Loucy (cell line): ENCODE results near the gene SDC3.

Source experiments
- H2AFZ ChIP-seq: fragments of 200-600 bp; sonication (generic); 2 replicates; pipeline ENCODE4 v1.6.0; 2016; ENCODE audit warnings: antibody characterized with exemption, mild to moderate bottlenecking, low read length, moderate library complexity
- H3F3A ChIP-seq: fragments of 200-600 bp; 2 replicates; pipeline ENCODE4 v1.6.0; 2016; ENCODE audit warnings: antibody characterized with exemption, low read depth, mild to moderate bottlenecking
- H3K27me3 ChIP-seq: fragments of 200-600 bp; sonication (generic); 2 replicates; pipeline ENCODE4 v1.6.1; 2014; ENCODE audit warnings: low read length, mild to moderate bottlenecking; ENCODE audit not compliant: insufficient read depth, poor library complexity, severe bottlenecking
- H3K36me3 ChIP-seq: fragments of 200-600 bp; sonication (generic); 2 replicates; pipeline ENCODE4 v1.6.1; 2016; ENCODE audit warnings: low read length; ENCODE audit not compliant: insufficient read depth
- H3K4me1 ChIP-seq: fragments of 200-600 bp; sonication (generic); 2 replicates; pipeline ENCODE4 v1.5.1; 2014; ENCODE audit warnings: low read length, mild to moderate bottlenecking; ENCODE audit not compliant: insufficient read depth, poor library complexity, severe bottlenecking
- H3K4me2 ChIP-seq: fragments of 200-600 bp; sonication (generic); 2 replicates; pipeline ENCODE4 v1.6.0; 2014; ENCODE audit warnings: antibody characterized with exemption, low read length, low read depth, mild to moderate bottlenecking; ENCODE audit not compliant: poor library complexity, severe bottlenecking
- H3K4me3 ChIP-seq: fragments of 200-600 bp; sonication (generic); 2 replicates; pipeline ENCODE4 v1.5.1; 2014; ENCODE audit warnings: low read length, mild to moderate bottlenecking, mixed read lengths; ENCODE audit not compliant: poor library complexity, severe bottlenecking
- H3K79me2 ChIP-seq: fragments of 200-600 bp; sonication (generic); 2 replicates; pipeline ENCODE4 v1.6.1; 2014; ENCODE audit warnings: low read length; ENCODE audit not compliant: insufficient read depth
- H3K9ac ChIP-seq: fragments of 200-600 bp; sonication (generic); 2 replicates; pipeline ENCODE4 v1.6.0; 2014; ENCODE audit warnings: mild to moderate bottlenecking, low read depth, low read length, moderate library complexity; ENCODE audit not compliant: poor library complexity, severe bottlenecking
- H3K9me2 ChIP-seq: fragments of 200-600 bp; sonication (generic); replicated peaks from 2 replicates; pipeline ENCODE4 v1.6.1; 2016; ENCODE audit warnings: low read depth, low read length, mixed read lengths
- H3K9me3 ChIP-seq: fragments of 200-600 bp; sonication (generic); 2 replicates; pipeline ENCODE4 v1.6.1; 2014; ENCODE audit warnings: mild to moderate bottlenecking, antibody characterized with exemption, low read length, low read depth; ENCODE audit not compliant: insufficient read depth
- H4K20me1 ChIP-seq: fragments of 200-600 bp; sonication (generic); 2 replicates; pipeline ENCODE4 v1.6.0; 2014; ENCODE audit warnings: antibody characterized with exemption, low read length, mild to moderate bottlenecking; ENCODE audit not compliant: insufficient read depth, poor library complexity, severe bottlenecking
- CTCF ChIP-seq: fragments of 200-600 bp; sonication (generic); conservative IDR thresholded peaks from 2 replicates; pipeline ENCODE4 v1.5.1; 2014; ENCODE audit warnings: mild to moderate bottlenecking, antibody characterized with exemption, low read length
- EZH2phosphoT487 ChIP-seq: fragments of 200-600 bp; IDR thresholded peaks from 2 replicates; pipeline ENCODE4 v1.6.1; 2018; ENCODE audit warnings: antibody characterized with exemption, mild to moderate bottlenecking, moderate library complexity, borderline replicate concordance

SDC3 gene

GRCh38 chr1:30928789-30929134, 20.2 kb upstream of the SDC3 start:
- TF ChIP-seq EZH2phosphoT487 (no peak), CTCF (no peak)
- Histone ChIP-seq H3F3A (no peaks in the 10 kb centered on the region), H3K4me1 (peaks cover 6% of the 10 kb centered on the region), H3K27me3 (no peaks in the 10 kb centered on the region), H3K9me3 (no peaks in the 10 kb centered on the region), H3K9ac (no peak overlapping the region), H3K36me3 (peaks cover 25% of the 10 kb centered on the region; the same call in 1 of the 2 replicates), H3K79me2 (no peaks in the 10 kb centered on the region), H3K9me2 (no peaks in the 10 kb centered on the region), H4K20me1 (no peaks in the 10 kb centered on the region), H3K4me2 (no peak overlapping the region), H3K4me3 (no peak overlapping the region), H2AFZ (no peak overlapping the region)

GRCh38 chr1:30928171-30928570, 19.6 kb upstream of the SDC3 start:
- no peaks in the 10 kb centered on the region for H3K9me3 ChIP-seq
- TF ChIP-seq CTCF (no peak), EZH2phosphoT487 (no peak)
- H3K9ac ChIP-seq, result no peak overlapping the region
- H2AFZ ChIP-seq, result no peak overlapping the region
- H4K20me1 ChIP-seq, result no peaks in the 10 kb centered on the region
- no peaks in the 10 kb centered on the region for H3K79me2 ChIP-seq
- H3K27me3 ChIP-seq, result no peaks in the 10 kb centered on the region
- no peaks in the 10 kb centered on the region for H3F3A ChIP-seq
- H3K4me2 ChIP-seq, result no peak overlapping the region
- no peak overlapping the region for H3K4me3 ChIP-seq
- H3K9me2 ChIP-seq, result no peaks in the 10 kb centered on the region
- peaks cover 19% of the 10 kb centered on the region; the same call in 1 of the 2 replicates for H3K36me3 ChIP-seq
- peaks cover 6% of the 10 kb centered on the region for H3K4me1 ChIP-seq

GRCh38 chr1:30927448-30927847, 18.9 kb upstream of the SDC3 start:
- Histone ChIP-seq H3K36me3 (peaks cover 14% of the 10 kb centered on the region; the same call in 1 of the 2 replicates), H3K27me3 (no peaks in the 10 kb centered on the region), H3K4me2 (no peak overlapping the region), H3K9me3 (no peaks in the 10 kb centered on the region), H3K9me2 (no peaks in the 10 kb centered on the region), H3K4me3 (no peak overlapping the region), H3K4me1 (peaks cover 6% of the 10 kb centered on the region), H3K9ac (no peak overlapping the region), H4K20me1 (no peaks in the 10 kb centered on the region), H3F3A (no peaks in the 10 kb centered on the region), H2AFZ (no peak overlapping the region), H3K79me2 (no peaks in the 10 kb centered on the region)
- TF ChIP-seq EZH2phosphoT487, result no peak
- TF ChIP-seq CTCF, result no peak
